Fibroblast of gingiva (primary cell): ENCODE results near the gene AP2S1.
"Not testable (repeated sequence)": the region's sequence is repeated elsewhere in the genome, so short reads cannot be mapped to it uniquely, and the experiment has no call there.

Experiments
- DNase-seq: peaks from one replicate; pipeline ENCODE4 v3.0.0-alpha.2; 2011; ENCODE audit warnings: low read depth

Gene AP2S1

DNA sequence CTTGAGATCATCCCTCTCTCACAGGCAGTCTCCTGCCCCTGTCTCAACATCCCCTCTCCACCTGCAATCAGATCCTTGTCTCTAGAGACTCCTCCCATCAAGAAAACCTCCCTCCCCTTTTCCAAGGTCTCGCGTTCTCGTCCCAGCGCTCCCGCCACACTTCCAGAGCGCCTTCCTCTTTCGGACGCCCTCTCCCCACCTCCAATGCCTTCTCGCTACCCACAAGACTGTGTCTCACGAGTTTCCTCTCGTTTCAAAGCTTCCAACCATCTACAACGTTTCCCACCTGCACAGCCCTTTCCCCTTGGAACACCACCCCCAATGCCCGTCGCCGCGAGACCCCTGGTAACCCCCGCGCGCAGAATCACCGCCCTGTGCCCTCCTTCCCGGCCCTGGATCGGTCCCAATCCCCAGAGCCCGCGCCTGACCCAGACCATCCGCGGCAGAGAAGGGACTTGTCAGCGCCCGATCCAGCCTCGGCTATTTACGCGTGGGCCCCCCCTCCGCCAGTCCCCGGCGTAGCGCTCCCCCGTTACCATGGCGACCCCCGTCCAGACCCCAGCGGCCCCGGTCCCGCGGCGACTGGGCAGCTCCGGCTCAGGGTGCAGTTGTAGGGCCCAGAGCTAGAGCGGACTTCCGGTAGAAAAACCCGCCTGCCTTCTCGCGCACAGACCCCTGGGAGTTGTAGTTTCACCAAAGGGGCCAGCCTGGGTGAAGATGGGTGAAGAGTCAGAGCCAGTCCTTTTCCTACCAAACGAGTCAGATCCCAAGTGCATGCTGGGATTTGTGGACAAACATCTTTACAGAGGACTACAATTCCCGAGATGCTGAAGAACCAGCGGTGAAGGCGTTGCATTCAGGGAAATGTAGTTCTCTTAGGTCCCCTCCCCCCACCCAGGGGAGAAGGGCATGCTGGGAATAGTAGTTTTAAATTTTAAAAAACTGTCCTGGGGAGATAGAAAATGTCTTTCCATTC lies at the start of gene AP2S1:
Gene AP2S1, minus strand, starts transcription at position 619 of the 976 bp plus-strand sequence. Its CDS starts 80 bp downstream, at position 539.
- peak; percentile 98 for DNase-seq

DNA sequence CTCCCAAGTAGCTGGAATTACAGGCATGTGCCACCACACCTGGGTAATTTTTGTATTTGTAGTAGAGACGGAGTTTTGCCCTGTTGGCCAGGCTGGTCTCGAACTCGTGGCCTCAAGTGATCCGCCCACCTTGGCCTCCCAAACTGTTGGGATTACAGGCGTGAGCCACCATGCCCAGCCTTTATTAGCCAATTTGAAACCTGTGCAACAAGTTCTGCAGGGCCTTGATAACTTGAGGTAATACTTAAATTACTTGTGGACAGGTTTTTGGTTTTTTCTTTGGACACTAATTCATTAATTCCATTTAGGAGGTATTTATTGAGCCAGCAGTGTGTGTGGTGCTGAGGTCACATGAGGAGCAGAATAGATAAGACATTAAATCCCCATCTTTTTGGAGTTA lies 49.7 kb upstream of the AP2S1 start:
- DNase-seq, result no peak

GRCh38 chr19:46898731-46899130 lies 48.1 kb upstream of the AP2S1 start:
- no peak for DNase-seq

DNA sequence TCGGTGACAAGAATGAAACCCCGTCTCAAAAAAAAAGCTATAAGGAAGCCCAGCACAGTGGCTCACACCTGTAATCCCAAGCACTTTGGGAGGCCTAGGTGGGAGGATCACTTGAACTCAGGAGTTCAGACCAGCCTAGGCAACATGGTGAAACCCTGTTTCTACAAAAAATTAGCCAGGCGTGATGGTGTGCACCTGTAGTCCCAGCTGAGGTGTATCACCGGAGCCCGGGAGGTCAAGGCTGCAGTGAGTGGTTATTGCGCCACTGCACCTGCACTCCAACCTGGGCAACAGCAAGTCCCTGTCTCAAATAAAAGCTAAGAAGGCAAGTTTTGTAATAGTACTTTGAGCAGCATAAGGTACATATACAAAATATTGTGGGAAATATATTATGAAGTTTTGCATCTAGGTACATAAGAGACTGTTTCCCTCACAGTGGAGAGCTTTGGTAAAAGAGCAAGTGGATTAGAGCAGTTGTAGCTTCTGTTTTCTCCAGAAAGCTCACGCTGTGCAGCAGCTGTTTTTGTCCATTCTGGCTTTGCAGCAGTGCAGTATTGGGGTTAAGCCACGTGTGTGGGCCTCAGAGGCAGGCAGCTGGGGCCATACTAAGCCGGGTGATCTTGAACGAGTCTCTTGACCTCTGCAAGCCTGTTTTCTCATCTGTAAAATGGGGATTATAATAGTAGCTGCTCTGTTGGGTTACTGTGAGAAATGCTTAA lies 45.6 kb upstream of the AP2S1 start:
- DNase-seq, result no peak

DNA sequence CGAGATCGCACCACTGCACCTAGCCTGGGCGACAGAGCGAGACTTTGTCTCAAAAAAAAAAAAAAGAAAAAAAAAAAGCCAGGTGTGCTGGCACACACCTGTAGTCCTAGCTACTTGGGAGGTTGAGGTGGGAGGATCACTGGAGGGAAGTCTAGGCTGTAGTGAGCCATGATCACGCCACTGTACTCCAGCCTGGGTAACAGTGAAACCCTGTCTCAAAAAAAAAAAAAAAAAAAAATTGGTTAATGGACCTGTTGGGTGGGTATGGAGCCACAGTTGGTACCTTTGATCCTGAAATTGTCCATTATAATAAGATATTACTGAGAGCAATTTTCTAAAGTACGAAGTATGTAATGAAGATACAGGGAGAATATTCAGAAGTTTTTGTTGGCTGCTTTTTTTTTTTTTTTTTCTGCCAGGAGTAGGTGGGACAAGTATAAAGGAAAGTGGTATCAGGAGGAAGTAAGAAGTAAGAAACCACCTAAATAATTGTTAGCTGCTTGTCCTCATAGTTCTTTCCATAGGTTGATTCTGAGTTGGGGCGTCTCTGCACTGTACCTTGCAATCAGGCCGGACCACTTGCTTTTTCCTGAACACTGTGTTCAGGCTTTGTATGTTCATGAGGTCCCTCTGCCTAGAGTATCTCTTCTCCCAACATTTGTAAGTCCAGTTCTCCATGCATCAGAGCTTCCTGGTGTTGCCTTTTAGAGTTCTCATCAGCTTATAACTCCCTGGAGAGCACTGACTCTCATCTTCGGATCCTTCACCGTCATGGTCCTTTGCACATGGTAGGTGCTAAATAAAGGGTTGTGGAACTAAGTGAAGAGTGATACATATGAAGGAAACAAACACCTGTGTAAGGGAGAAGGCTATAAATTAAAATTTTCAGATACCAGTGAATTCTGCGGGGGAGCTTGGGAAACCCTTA lies 41.9 kb upstream of the AP2S1 start:
- DNase-seq, result no peak

GRCh38 chr19:46890423-46891170 lies 40.0 kb upstream of the AP2S1 start:
- peak; percentile 95 for DNase-seq

DNA sequence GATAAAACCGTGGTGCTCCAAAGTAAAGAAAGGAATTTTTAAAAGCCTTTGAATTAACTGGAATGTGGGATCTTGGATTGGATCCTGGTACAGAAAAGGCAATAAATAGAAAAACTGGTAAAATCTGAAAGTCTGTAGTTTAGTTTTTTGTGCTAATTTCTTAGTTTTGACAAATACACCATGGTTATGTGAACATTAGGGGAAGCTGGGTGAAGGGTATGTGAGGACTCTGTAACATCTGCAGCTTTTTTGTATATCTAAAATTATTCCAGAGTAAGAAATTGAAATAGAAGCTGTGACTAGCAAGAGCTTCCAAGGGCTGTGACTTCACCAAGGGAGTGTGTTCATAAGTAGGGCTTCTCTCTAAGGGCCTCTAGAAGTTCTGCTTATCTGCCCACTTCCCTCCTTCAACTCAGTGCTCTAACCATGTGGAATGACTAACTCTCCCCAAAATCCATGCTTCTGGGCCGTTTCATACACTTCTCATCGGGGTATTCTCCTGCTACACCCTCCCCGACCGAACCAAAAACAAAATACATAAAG lies 36.7 kb upstream of the AP2S1 start:
- DNase-seq, result no peak

DNA sequence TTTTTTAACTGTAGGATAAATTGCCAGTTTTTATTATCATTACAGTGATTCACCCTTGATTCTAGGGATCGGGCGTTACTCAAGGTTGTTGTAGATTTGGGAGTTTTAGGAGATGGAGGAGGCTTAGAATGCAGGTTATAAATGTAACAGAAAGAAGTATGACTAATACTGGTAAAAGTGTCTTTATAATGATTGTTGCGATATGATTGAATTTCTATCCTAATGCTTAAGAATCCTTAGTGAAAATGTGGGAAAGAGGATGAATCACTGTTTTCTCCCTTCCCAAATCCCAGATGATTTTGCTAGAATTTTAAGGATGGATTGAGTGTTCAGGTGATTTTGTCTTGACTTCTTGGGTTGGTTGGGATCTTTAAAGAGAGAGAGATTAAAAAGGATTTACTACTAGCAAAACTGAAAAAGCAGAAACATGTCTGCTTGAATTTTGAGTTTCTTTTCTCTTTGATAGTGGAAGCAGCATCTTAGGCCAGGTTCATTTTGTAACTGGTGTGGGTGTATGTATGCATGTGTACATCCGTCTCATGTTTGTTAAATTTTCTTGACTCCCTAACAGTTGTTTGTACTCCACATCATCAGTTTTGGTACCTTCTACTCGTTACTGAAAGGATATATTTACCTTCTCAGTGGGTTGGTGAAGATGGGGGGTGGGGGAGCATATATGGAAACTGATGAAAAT lies 36.0 kb upstream of the AP2S1 start:
- DNase-seq, result no peak

DNA sequence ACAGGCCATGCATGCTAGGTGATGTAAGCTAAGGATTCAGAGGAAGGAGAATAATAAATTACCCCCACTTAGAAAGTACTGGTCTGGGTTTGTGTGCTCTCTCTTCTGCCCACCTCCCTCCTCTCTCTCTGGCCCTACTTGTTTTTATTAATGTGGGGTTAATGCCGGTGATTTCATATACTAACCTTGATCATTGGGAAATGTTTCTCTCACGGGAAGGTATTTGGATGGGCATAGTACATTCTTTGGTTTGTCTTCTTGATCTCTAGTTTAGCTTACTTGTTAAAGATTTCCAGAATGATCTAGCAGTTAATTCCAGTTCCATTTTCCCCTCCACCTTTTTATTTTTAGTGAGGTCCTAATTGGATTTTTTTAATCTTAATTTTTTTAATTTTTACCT lies 34.8 kb upstream of the AP2S1 start:
- DNase-seq, result no peak

- not testable (repeated sequence) for DNase-seq
Measured at GRCh38 chr19:46882751-46883150, 32.1 kb upstream of the AP2S1 start.

DNA sequence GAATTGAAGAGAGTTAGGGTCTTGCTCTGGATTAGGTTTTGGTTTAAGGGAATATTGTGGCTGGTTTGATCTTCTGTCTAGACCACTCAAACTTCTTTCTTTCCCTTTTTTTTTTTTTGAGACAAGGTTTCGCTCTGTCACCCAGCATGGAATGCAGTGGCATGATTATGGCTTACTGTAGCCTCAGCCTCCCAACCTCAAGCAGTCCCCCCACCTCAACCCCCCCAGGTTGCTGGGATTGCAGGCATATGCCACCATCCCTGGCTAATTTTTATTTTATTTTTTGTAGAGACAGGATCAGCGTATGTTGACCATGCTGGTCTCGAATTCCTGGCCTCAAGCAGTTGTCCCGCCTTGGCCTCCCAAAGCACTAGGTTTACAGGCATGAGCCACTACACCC lies 31.4 kb upstream of the AP2S1 start:
- DNase-seq, result no peak

GRCh38 chr19:46881092-46881491 lies 30.4 kb upstream of the AP2S1 start:
- no peak for DNase-seq

- DNase-seq, result no peak
Measured at GRCh38 chr19:46880431-46880830, 29.8 kb upstream of the AP2S1 start.

- peak; percentile 35 for DNase-seq
Measured at GRCh38 chr19:46878613-46879375, 28.1 kb upstream of the AP2S1 start.

GRCh38 chr19:46875657-46876056 lies 25.0 kb upstream of the AP2S1 start:
- DNase-seq, result no peak

DNA sequence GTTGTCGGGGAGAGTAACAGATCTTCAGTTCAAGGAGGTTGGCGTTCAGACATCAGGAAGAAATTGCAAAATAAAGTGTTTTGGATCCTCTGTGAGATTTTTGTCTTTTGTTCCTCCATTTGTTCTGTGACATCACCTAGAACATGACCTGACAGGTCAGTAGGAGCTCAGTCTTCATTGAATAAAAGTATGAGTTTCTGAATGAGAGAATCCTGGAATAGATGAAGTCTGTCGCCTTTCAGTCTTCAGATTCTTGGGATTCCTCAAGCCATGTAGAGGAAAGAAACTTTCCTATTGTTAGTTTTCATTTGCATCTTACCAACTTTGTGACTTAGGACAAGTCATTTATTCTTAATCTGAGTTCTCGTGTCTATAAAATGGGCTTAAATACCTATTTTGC lies 24.6 kb upstream of the AP2S1 start:
- no peak for DNase-seq

DNA sequence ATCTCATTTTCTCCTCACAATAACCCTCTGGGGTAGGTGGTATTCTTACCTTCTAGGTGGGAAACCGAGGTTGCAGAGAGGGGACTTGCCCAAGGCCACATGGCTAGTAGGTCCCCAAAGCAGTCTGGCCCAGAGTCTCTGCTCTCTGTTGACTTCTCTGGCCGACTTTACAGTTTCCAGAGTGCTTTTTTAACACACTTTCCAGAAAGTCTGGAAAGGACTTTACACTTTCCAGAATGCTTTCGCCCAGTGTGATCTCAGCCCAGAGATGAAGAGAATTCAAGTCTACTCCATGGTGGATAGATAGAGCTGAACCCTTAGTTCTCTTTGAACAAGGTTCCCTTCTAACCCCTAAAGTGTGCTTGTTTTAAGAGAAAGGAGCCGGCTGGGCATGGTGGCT lies 22.3 kb upstream of the AP2S1 start:
- DNase-seq, result no peak

DNA sequence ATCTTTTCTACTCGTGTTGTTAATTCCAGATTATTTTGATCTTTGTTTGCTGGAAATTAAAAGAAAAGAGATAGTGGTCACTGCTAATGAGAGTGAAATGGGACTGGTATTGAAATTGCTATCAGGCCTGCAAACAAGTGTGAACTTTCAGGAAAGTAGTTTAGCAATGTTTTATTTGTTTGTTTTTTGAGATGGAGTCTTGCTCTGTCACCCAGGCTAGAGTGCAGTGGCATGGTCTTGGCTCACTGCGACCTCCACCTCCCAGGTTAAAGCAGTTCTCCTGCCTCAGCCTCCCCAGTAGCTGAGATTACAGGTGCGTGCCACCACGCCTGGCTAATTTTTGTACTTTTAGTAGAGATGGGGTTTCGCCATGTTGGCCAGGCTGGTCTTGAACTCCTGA lies 20.5 kb upstream of the AP2S1 start:
- not testable (repeated sequence) for DNase-seq

DNA sequence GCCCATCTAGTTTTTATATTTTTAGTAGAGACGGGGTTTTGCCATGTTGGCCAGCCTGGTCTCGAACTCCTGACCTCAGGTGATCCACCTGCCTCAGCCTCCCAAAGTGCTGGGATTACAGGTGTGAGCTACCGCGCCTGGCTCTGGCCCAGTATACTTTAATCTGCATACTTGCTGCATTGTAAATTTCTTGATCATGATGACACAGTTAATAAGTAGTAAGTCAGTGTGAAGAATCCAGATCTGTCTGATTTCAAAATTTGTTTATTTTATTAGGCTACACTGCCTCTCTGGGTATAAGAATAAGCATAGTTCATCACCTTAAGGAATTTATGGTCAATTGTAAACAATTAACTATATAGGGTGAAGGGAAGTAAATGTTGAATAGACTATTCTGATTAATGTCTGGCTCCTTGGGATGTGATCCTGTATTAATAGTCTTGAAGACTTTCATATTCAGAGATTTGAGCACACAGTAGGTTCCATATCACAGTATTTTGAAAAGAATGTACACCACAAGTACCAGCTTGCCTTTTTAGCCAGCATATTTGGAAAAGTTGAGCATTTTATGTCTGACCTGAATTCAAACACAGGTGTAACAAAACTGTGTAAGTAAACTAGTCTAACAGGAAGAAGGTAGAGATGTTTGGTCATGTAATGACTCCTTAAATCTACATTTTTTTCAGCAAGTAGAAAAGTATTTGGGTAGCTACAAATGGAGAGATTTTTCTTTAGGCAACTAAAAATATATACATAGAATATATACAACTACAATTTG lies 17.6 kb upstream of the AP2S1 start:
- DNase-seq, result no peak
